IPS-11a (cell line): Measurements from ENCODE around the gene POLA1.
"Not testable (repeated sequence)": the region's sequence is repeated elsewhere in the genome, so short reads cannot be mapped to it uniquely, and the experiment has no call there.

Experiments
- H3K4me3 ChIP-seq: one replicate; pipeline ENCODE4 v1.5.1; 2013; ENCODE audit warnings: low read depth, low read length, control low read depth

Gene POLA1

GRCh38 chrX:24863779-24864178 is 170.1 kb downstream of the POLA1 start:
- H3K4me3 ChIP-seq: not testable (repeated sequence)

- no peak overlapping the region for H3K4me3 ChIP-seq
Observed at GRCh38 chrX:24870143-24870542, 176.4 kb downstream of the POLA1 start.

GRCh38 chrX:24874604-24875247 is 181.0 kb downstream of the POLA1 start:
- no peak overlapping the region for H3K4me3 ChIP-seq

- no peak overlapping the region for H3K4me3 ChIP-seq
Observed at GRCh38 chrX:24876530-24877287, 183.0 kb downstream of the POLA1 start.

- H3K4me3 ChIP-seq: no peak overlapping the region
Observed at GRCh38 chrX:24877288-24877664, 183.6 kb downstream of the POLA1 start.

- H3K4me3 ChIP-seq: no peak overlapping the region
Observed at GRCh38 chrX:24877854-24878650, 184.3 kb downstream of the POLA1 start.

GRCh38 chrX:24879679-24880078 is 186.0 kb downstream of the POLA1 start:
- no peak overlapping the region for H3K4me3 ChIP-seq

GRCh38 chrX:24886916-24887315 is 193.2 kb downstream of the POLA1 start:
- no peak overlapping the region for H3K4me3 ChIP-seq

- no peak overlapping the region for H3K4me3 ChIP-seq
Observed at GRCh38 chrX:24890677-24891076, 197.0 kb downstream of the POLA1 start.

GRCh38 chrX:24899391-24899790 is 205.7 kb downstream of the POLA1 start:
- no peak overlapping the region for H3K4me3 ChIP-seq

GRCh38 chrX:24900234-24900633 is 206.5 kb downstream of the POLA1 start:
- no peak overlapping the region for H3K4me3 ChIP-seq

- H3K4me3 ChIP-seq: no peak overlapping the region
Observed at GRCh38 chrX:24902806-24903205, 209.1 kb downstream of the POLA1 start.

GRCh38 chrX:24918715-24919114 is 225.0 kb downstream of the POLA1 start:
- H3K4me3 ChIP-seq: no peak overlapping the region

- no peak overlapping the region for H3K4me3 ChIP-seq
Observed at GRCh38 chrX:24920769-24921168, 227.1 kb downstream of the POLA1 start.

- no peak overlapping the region for H3K4me3 ChIP-seq
Observed at GRCh38 chrX:24925430-24925829, 231.7 kb downstream of the POLA1 start.

GRCh38 chrX:24927372-24927771 is 233.7 kb downstream of the POLA1 start:
- no peak overlapping the region for H3K4me3 ChIP-seq

GRCh38 chrX:24928114-24928513 is 234.4 kb downstream of the POLA1 start:
- no peak overlapping the region for H3K4me3 ChIP-seq

- H3K4me3 ChIP-seq: no peak overlapping the region
Observed at GRCh38 chrX:24934279-24934678, 240.6 kb downstream of the POLA1 start.

- no peak overlapping the region for H3K4me3 ChIP-seq
Observed at GRCh38 chrX:24945009-24945408, 251.3 kb downstream of the POLA1 start.

GRCh38 chrX:24946369-24946768 is 252.7 kb downstream of the POLA1 start:
- H3K4me3 ChIP-seq: no peak overlapping the region

- no peak overlapping the region for H3K4me3 ChIP-seq
Observed at GRCh38 chrX:24954732-24955131, 261.0 kb downstream of the POLA1 start.
